H1 (cell line): ENCODE data around the gene MEN1. TPM values are rescaled to one million over a fixed set of nuclear protein-coding genes. Genes with fewer than 3 reads are reported as not detected.
A peak's percentile ranks its signal among the peaks of the same experiment; 100 is the strongest.

Experiments
- CTCF ChIA-PET: fragments of 300-600 bp; sonication (Branson Sonifier 250); formaldehyde crosslinking; loops from one replicate; lab custom pipeline; 2021; ENCODE audit not compliant: partially characterized antibody; lab: Charles Lee
- POLR2A ChIA-PET: fragments of 300-600 bp; sonication (Branson Sonifier 250); formaldehyde crosslinking; loops from one replicate; lab custom pipeline; 2021; ENCODE audit warnings: inconsistent platforms; ENCODE audit not compliant: partially characterized antibody; lab: Charles Lee
- DNase-seq, 2 experiments: peaks; one replicate each; pipeline versions ENCODE4 v3.0.0 to v3.0.0-alpha.2; 2010 to 2022; ENCODE audit warnings: low spot score in 2 of 2, low read depth in 1 of 2, mixed read lengths in 1 of 2
- FAIRE-seq: peaks from 2 replicates; lab custom pipeline; 2011; peaks lifted over from hg19 to GRCh38; lab: Jason Lieb, UNC
- H2AFZ ChIP-seq: 2 replicates; pipeline ENCODE4 v1.8.1; 2012; ENCODE audit warnings: low read length, inconsistent platforms
- H2AK5ac ChIP-seq: 2 replicates; pipeline ENCODE4 v1.6.1; 2013; ENCODE audit warnings: low read depth, low read length
- H2BK120ac ChIP-seq: replicated peaks from 2 replicates; pipeline ENCODE3; 2013; ENCODE audit warnings: low read depth, low read length, inconsistent platforms
- H2BK12ac ChIP-seq: 2 replicates; pipeline ENCODE4 v1.6.1; 2013; ENCODE audit warnings: low read depth, low read length
- H2BK15ac ChIP-seq: 2 replicates; pipeline ENCODE4 v1.6.1; 2013; ENCODE audit warnings: low read length
- H2BK20ac ChIP-seq: 2 replicates; pipeline ENCODE4 v1.6.1; 2013; ENCODE audit warnings: low read length
- H2BK5ac ChIP-seq: 2 replicates; pipeline ENCODE4 v1.6.1; 2013; ENCODE audit warnings: low read depth, low read length
- H3K14ac ChIP-seq: 2 replicates; pipeline ENCODE4 v1.6.1; 2013; ENCODE audit warnings: inconsistent platforms; ENCODE audit not compliant: insufficient read length
- H3K18ac ChIP-seq: 2 replicates; pipeline ENCODE4 v1.6.1; 2013; ENCODE audit warnings: low read length; ENCODE audit errors: extremely low read depth
- H3K23ac ChIP-seq: 2 replicates; pipeline ENCODE4 v1.6.1; 2013; ENCODE audit warnings: inconsistent platforms; ENCODE audit not compliant: insufficient read length
- H3K23me2 ChIP-seq: 2 replicates; pipeline ENCODE4 v1.6.1; 2013; ENCODE audit warnings: low read depth, low read length
- H3K27ac ChIP-seq: 2 replicates; pipeline ENCODE4 v1.6.1; 2011; ENCODE audit warnings: low read depth, low read length, inconsistent platforms
- H3K27me3 ChIP-seq, 4 experiments: replicated peaks in 1 of 4; 1 replicate in 1 of 4; 2 replicates in 3 of 4; pipeline versions ENCODE4 v1.6.1 to v1.8.1; 2011 to 2013; ENCODE audit warnings: low read length in 3 of 4, mild to moderate bottlenecking in 3 of 4, inconsistent platforms in 2 of 4, mixed read lengths in 2 of 4, moderate library complexity in 1 of 4; ENCODE audit not compliant: control insufficient read depth in 3 of 4, insufficient read depth in 3 of 4; ENCODE audit errors: extremely low read depth in 1 of 4
- H3K36me3 ChIP-seq, 4 experiments: 2 replicates each; pipeline versions ENCODE4 v1.6.1 to v1.8.1; 2011 to 2013; ENCODE audit warnings: mild to moderate bottlenecking in 4 of 4, low read length in 3 of 4, moderate library complexity in 2 of 4, control low read depth in 1 of 4, inconsistent platforms in 1 of 4; ENCODE audit not compliant: insufficient read depth in 4 of 4, control insufficient read depth in 2 of 4
- H3K4ac ChIP-seq: replicated peaks from 2 replicates; pipeline ENCODE3; 2013; ENCODE audit warnings: low read length, low read depth, mixed read lengths, inconsistent platforms; ENCODE audit not compliant: insufficient read length
- H3K4me1 ChIP-seq, 4 experiments: replicated peaks in 1 of 4; 1 replicate in 1 of 4; 2 replicates in 3 of 4; pipeline versions ENCODE4 v1.6.1 to v1.8.1; 2011 to 2013; ENCODE audit warnings: low read length in 3 of 4, inconsistent platforms in 2 of 4, mixed read lengths in 1 of 4; ENCODE audit not compliant: insufficient read depth in 4 of 4, control insufficient read depth in 3 of 4
- H3K4me2 ChIP-seq, 2 experiments: 2 replicates each; pipeline versions ENCODE4 v1.6.1 to v1.8.1; 2011 to 2013; ENCODE audit warnings: low read depth in 2 of 2, low read length in 2 of 2, control low read depth in 1 of 2, inconsistent platforms in 1 of 2, mild to moderate bottlenecking in 1 of 2; ENCODE audit not compliant: insufficient read depth in 1 of 2
- H3K4me3 ChIP-seq, 4 experiments: fragments of 200-600, 300-600 bp in 1 of 4; sonication (generic), shearing (Covaris generic), sonication (Bioruptor Twin) in 1 of 4; 2 replicates each; pipeline versions ENCODE4 v1.5.1 to v1.8.1; 2011 to 2016; ENCODE audit warnings: low read length in 4 of 4, low read depth in 3 of 4, control low read depth in 2 of 4, inconsistent platforms in 2 of 4, mild to moderate bottlenecking in 2 of 4, mixed read lengths in 1 of 4, moderate library complexity in 1 of 4; ENCODE audit not compliant: insufficient read depth in 2 of 4; ENCODE audit errors: extremely low read depth in 1 of 4
- H3K56ac ChIP-seq: replicated peaks from 2 replicates; pipeline ENCODE3; 2013; ENCODE audit warnings: low read depth, mild to moderate bottlenecking, mixed read lengths, low read length, inconsistent platforms; ENCODE audit not compliant: insufficient read length
- H3K79me1 ChIP-seq: 2 replicates; pipeline ENCODE4 v1.6.1; 2013; ENCODE audit warnings: low read depth, low read length, control low read depth
- H3K79me2 ChIP-seq, 2 experiments: 2 replicates each; pipeline versions ENCODE4 v1.6.1 to v1.8.1; 2012 to 2013; ENCODE audit warnings: low read length in 2 of 2, mild to moderate bottlenecking in 2 of 2, inconsistent platforms in 1 of 2; ENCODE audit not compliant: insufficient read depth in 2 of 2, control insufficient read depth in 1 of 2
- H3K9ac ChIP-seq, 4 experiments: replicated peaks in 1 of 4; 1 replicate in 1 of 4; 2 replicates in 3 of 4; pipeline versions ENCODE4 v1.6.1 to v1.8.1; 2011 to 2013; ENCODE audit warnings: low read depth in 3 of 4, low read length in 3 of 4, control low read depth in 2 of 4, mild to moderate bottlenecking in 2 of 4, moderate library complexity in 2 of 4, inconsistent platforms in 1 of 4; ENCODE audit errors: extremely low read depth in 1 of 4
- H3K9me3 ChIP-seq, 2 experiments: 2 replicates each; pipeline versions ENCODE4 v1.6.1 to v1.8.1; 2012 to 2013; ENCODE audit warnings: mild to moderate bottlenecking in 2 of 2, moderate library complexity in 2 of 2, control low read depth in 1 of 2, inconsistent platforms in 1 of 2, low read depth in 1 of 2, low read length in 1 of 2, mixed read lengths in 1 of 2; ENCODE audit not compliant: insufficient read depth in 2 of 2
- H4K20me1 ChIP-seq, 2 experiments: replicated peaks in 1 of 2; 2 replicates each; pipeline versions ENCODE3 to v1.8.1; 2011 to 2013; ENCODE audit warnings: inconsistent platforms in 2 of 2, low read length in 2 of 2, mild to moderate bottlenecking in 1 of 2; ENCODE audit not compliant: insufficient read depth in 2 of 2, control insufficient read depth in 1 of 2
- H4K5ac ChIP-seq: 2 replicates; pipeline ENCODE4 v1.6.1; 2013; ENCODE audit warnings: low read length, low read depth, mixed read lengths, inconsistent platforms; ENCODE audit not compliant: insufficient read length
- H4K8ac ChIP-seq: 2 replicates; pipeline ENCODE4 v1.8.0; 2013; ENCODE audit warnings: mild to moderate bottlenecking, moderate library complexity, low read length, inconsistent platforms; ENCODE audit not compliant: insufficient read depth; ENCODE audit errors: extremely low read depth
- H4K91ac ChIP-seq: replicated peaks from 2 replicates; pipeline ENCODE3; 2013; ENCODE audit warnings: low read length, mixed read lengths, inconsistent platforms; ENCODE audit not compliant: insufficient read length
- CEBPB ChIP-seq: IDR thresholded peaks from 2 replicates; pipeline ENCODE4 v1.6.1; 2012; ENCODE audit warnings: low read depth, low read length
- CHD2 ChIP-seq: IDR thresholded peaks from 2 replicates; pipeline ENCODE4 v1.6.1; 2012; ENCODE audit warnings: low read length, improper control_type of control experiment
- EGR1 ChIP-seq: IDR thresholded peaks from 2 replicates; pipeline ENCODE4 v1.6.1; 2011; ENCODE audit warnings: low read depth, low read length, borderline replicate concordance
- WGBS, 2 experiments: shearing (Covaris generic) in 1 of 2; methylation state at CpG; one replicate each; pipeline versions ENCODE4 v1.1.6 to v1.1.7; 2013 to 2015; ENCODE audit warnings: low lambda C conversion rate in 2 of 2, mixed read lengths in 2 of 2, inconsistent platforms in 1 of 2, low coverage in 1 of 2, missing lambda C conversion rate in 1 of 2; ENCODE audit not compliant: insufficient replicate concordance in 2 of 2, insufficient coverage in 1 of 2, insufficient read length in 1 of 2; ENCODE audit errors: extremely low coverage in 1 of 2, missing lambda C conversion rate in 1 of 2; 5-methylcytosine and 5-hydroxymethylcytosine counted together
- polyA plus RNA-seq, 7 experiments: library from polyadenylated mRNA; depleted of rRNA in 3 of 7; stranded (reverse) in 5 of 7; unstranded in 2 of 7; fragments of >200 nt in 5 of 7; fragments of 200-250 nt in 2 of 7; gene quantifications; 1 replicate in 5 of 7; 2 replicates in 1 of 7; 4 replicates in 1 of 7; pipeline versions ENCODE4 v1.2.1 to v1.2.3, GENCODE V29; 2011 to 2013; ENCODE audit warnings: missing spikeins in 2 of 7, mixed read lengths in 2 of 7
- total RNA-seq: library from RNA; stranded (reverse); fragmentation: NEBNext Ultra II Directional; extraction: Animal tissue kit (Norgen Biotek cat#: 25700); gene quantifications from 2 replicates; pipeline ENCODE4 v1.2.1, GENCODE V29; 2021

Gene MEN1
- total and polyA plus RNA-seq, 2 of the 8 experiments (the other 6 are each of a cell fraction or from before 2014, with no cell fraction given), result 47.2 to 56.3 TPM

DNA sequence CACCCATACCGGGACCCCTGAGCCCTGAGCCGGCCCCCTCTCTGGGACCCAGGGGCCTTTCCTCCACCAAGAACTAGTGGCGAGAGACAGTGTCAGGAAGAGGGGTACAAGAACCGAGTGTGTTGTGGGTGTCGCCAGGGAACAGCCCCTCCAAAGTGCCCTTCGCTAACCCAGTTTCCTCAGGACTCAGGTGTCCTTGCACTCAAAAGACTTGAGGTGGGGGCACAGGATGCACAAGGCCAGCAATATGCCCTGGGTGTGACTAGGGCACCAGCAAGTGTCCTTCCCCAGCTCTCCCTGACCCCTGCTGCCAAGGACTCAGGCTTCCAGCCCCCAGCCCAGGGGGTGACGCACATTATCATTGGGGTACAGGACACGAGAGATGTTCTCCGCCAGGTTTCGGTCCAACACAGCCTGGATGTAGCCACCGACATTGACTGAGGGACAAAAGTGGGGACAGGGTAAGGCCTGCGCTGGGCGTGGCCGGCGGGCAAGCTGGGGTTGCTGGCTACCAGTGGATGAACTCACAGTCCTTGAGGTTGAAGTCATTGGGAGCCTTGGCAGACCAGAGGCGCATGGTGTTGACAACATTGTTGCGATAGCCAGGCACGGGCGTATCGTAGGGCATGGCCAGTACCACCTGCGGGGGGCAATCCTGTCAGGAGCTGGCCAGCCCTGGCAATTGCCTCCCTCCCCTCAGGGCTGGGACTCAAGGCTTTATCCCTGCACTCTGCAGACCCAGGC lies 55.3 kb downstream of the MEN1 start:
- H2BK5ac ChIP-seq, result peak overlapping the region; percentile 49; the same call in 1 of the 2 replicates
- no peak for DNase-seq
- H3K36me3 ChIP-seq, result no peaks in the 10 kb centered on the region; a peak in 1 of 8 replicates
- no peak overlapping the region for H2BK12ac ChIP-seq
- H3K14ac ChIP-seq, result no peak overlapping the region
- no peak overlapping the region for H4K91ac ChIP-seq
- H3K79me2 ChIP-seq, result no peaks in the 10 kb centered on the region
- H3K4me1 ChIP-seq, result peaks cover 0 to 23% (median 14%) of the 10 kb centered on the region in 4 experiments; a peak in 6 of 7 replicates
- H2AFZ ChIP-seq, result no peak overlapping the region
- 0 out of 2 replicates have a peak overlapping the region, but pooled peaks have one; percentile 67 for H2BK15ac ChIP-seq
- ChIA-PET CTCF (interaction anchor here (23.6 to 23.7 kb wide), 2 partner anchors 9 to 11 kb away, joined by 376 read pairs; partner anchors contain the start of genes PYGM and RASGRP2), POLR2A (interaction anchor here (29.2 to 42.9 kb wide), 2 partner anchors 6 to 11 kb away, joined by 1087 read pairs; partner anchors contain the start of genes PYGM, RASGRP2 and SF1)
- no peak overlapping the region for H3K4me2 ChIP-seq
- no peak overlapping the region for H2AK5ac ChIP-seq
- no peak overlapping the region for H3K18ac ChIP-seq
- H3K27me3 ChIP-seq, result no peaks in the 10 kb centered on the region
- H3K4me3 ChIP-seq, result no peak overlapping the region
- H3K79me1 ChIP-seq, result no peaks in the 10 kb centered on the region
- H3K9me3 ChIP-seq, result no peaks in the 10 kb centered on the region
- H3K56ac ChIP-seq, result no peak overlapping the region
- no peak overlapping the region for H3K9ac ChIP-seq
- H4K20me1 ChIP-seq, result no peaks in the 10 kb centered on the region
- no peak overlapping the region for H3K4ac ChIP-seq
- H3K27ac ChIP-seq, result no peak overlapping the region
- H3K23me2 ChIP-seq, result no peaks in the 10 kb centered on the region
- H4K8ac ChIP-seq, result peak overlapping the region; percentile 28; the same call in 1 of the 2 replicates
- H3K23ac ChIP-seq, result no peak overlapping the region
- no peak overlapping the region for H2BK120ac ChIP-seq
- no peak overlapping the region for H4K5ac ChIP-seq
- 88% methylated on average over 20 of the region's 21 CpGs; no CpG with 5 or more reads in 1 of the 2 experiments for WGBS, 2 experiments
- peak overlapping the region; percentile 37; the same call in 1 of the 2 replicates for H2BK20ac ChIP-seq
- no peak for FAIRE-seq
- TF ChIP-seq EGR1 (no peak), CHD2 (no peak), CEBPB (no peak)
